DOHH2 (cell line): Measurements from ENCODE around the gene FLT3LG.

Experiments used
- CTCF ChIP-seq: fragments of 200-600 bp; sonication (generic); IDR thresholded peaks from one replicate; pipeline ENCODE4 v1.5.1; 2014; ENCODE audit warnings: antibody characterized with exemption, mild to moderate bottlenecking, low read depth, low read length; ENCODE audit not compliant: poor library complexity, severe bottlenecking
- EZH2phosphoT487 ChIP-seq: fragments of 200-600 bp; sonication (generic); IDR thresholded peaks from 2 replicates; pipeline ENCODE4 v1.6.1; 2017; ENCODE audit warnings: borderline replicate concordance, mild to moderate bottlenecking, antibody characterized with exemption, low read length, moderate library complexity, mixed read lengths

- TF ChIP-seq CTCF (no peak), EZH2phosphoT487 (no peak)
These were observed 13.4 kb downstream of the FLT3LG start, which contains the start of gene RPL13A for GRCh38 chr19:49487277-49488045.
